CD14-positive monocyte (primary cell): ENCODE measurements around the gene CAMTA1. TPM values are rescaled to one million over a fixed set of nuclear protein-coding genes. Genes with fewer than 3 reads are reported as not detected.
A peak's percentile ranks its signal among the peaks of the same experiment; 100 is the strongest.

Source experiments
- DNase-seq, 3 donors: peaks; one replicate each; pipeline ENCODE4 v3.0.0-alpha.2; 2011 to 2022
- H2AFZ ChIP-seq: 2 replicates; pipeline ENCODE4 v1.6.0; 2012; ENCODE audit warnings: mild to moderate bottlenecking, low read depth, low read length, inconsistent platforms; ENCODE audit not compliant: insufficient read depth, poor library complexity, severe bottlenecking
- H3K27ac ChIP-seq, 2 donors: 1 replicate in 1 of 2; 2 replicates in 1 of 2; pipeline ENCODE4 v1.5.1; 2012 to 2013; ENCODE audit warnings: low read length in 2 of 2, control low read depth in 1 of 2, inconsistent platforms in 1 of 2, low read depth in 1 of 2, mild to moderate bottlenecking in 1 of 2
- H3K27me3 ChIP-seq, 2 donors: one replicate each; pipeline versions ENCODE4 v1.6.0 to v1.6.1; 2011 to 2013; ENCODE audit warnings: low read length in 2 of 2; ENCODE audit not compliant: control insufficient read depth in 2 of 2, insufficient read depth in 2 of 2
- H3K36me3 ChIP-seq, 2 donors: replicated peaks in 1 of 2; 1 replicate in 1 of 2; 2 replicates in 1 of 2; pipeline versions ENCODE4 v1.5.1 to v1.6.1; 2012 to 2013; ENCODE audit warnings: low read length in 2 of 2, control low read depth in 1 of 2, inconsistent platforms in 1 of 2, mild to moderate bottlenecking in 1 of 2; ENCODE audit not compliant: insufficient read depth in 2 of 2, control insufficient read depth in 1 of 2
- H3K4me1 ChIP-seq, 2 donors: 1 replicate in 1 of 2; 2 replicates in 1 of 2; pipeline versions ENCODE4 v1.5.1 to v1.6.1; 2012 to 2013; ENCODE audit warnings: low read length in 2 of 2, control low read depth in 1 of 2, inconsistent platforms in 1 of 2, mild to moderate bottlenecking in 1 of 2, moderate library complexity in 1 of 2; ENCODE audit not compliant: insufficient read depth in 2 of 2, control insufficient read depth in 1 of 2
- H3K4me2 ChIP-seq: replicated peaks from 2 replicates; pipeline ENCODE3; 2012; ENCODE audit warnings: low read length, moderate library complexity, mild to moderate bottlenecking; ENCODE audit not compliant: poor library complexity, severe bottlenecking; ENCODE audit errors: extremely low read depth
- H3K4me3 ChIP-seq, 3 experiments: fragments of 200-600 bp in 1 of 3; sonication (generic) in 1 of 3; replicated peaks in 1 of 3; 1 replicate in 2 of 3; 2 replicates in 1 of 3; pipeline ENCODE4 v1.5.1; 2011 to 2013; ENCODE audit warnings: low read length in 3 of 3, mild to moderate bottlenecking in 3 of 3, control low read depth in 2 of 3, low read depth in 2 of 3, inconsistent platforms in 1 of 3, moderate library complexity in 1 of 3
- H3K79me2 ChIP-seq: 2 replicates; pipeline ENCODE4 v1.6.0; 2012; ENCODE audit warnings: mild to moderate bottlenecking, control low read depth, inconsistent platforms, low read length, moderate library complexity; ENCODE audit not compliant: insufficient read depth
- H3K9ac ChIP-seq: 2 replicates; pipeline ENCODE4 v1.6.0; 2017; ENCODE audit warnings: low read length, mild to moderate bottlenecking; ENCODE audit not compliant: insufficient read depth, poor library complexity, severe bottlenecking
- H3K9me3 ChIP-seq, 2 donors: replicated peaks in 1 of 2; 1 replicate in 1 of 2; 2 replicates in 1 of 2; pipeline versions ENCODE4 v1.5.1 to v1.6.1; 2012 to 2013; ENCODE audit warnings: low read length in 2 of 2, control low read depth in 1 of 2; ENCODE audit not compliant: control insufficient read depth in 1 of 2, insufficient read depth in 1 of 2
- H4K20me1 ChIP-seq: 2 replicates; pipeline ENCODE4 v1.6.0; 2012; ENCODE audit warnings: mild to moderate bottlenecking, low read length, control low read depth, moderate library complexity; ENCODE audit not compliant: insufficient read depth
- H3K27ac Mint-ChIP-seq, 7 donors: one replicate each; pipeline ENCODE4 v1.8.0; 2020; ENCODE audit warnings: mild to moderate bottlenecking in 7 of 7, mixed read lengths in 7 of 7, moderate library complexity in 6 of 7, inconsistent platforms in 2 of 7
- H3K27me3 Mint-ChIP-seq, 3 donors: one replicate each; pipeline ENCODE4 v1.8.0; 2021 to 2022; ENCODE audit warnings: low read depth in 3 of 3, mild to moderate bottlenecking in 3 of 3, mixed read lengths in 3 of 3, moderate library complexity in 3 of 3, inconsistent platforms in 1 of 3
- H3K36me3 Mint-ChIP-seq, 2 donors: one replicate each; pipeline ENCODE4 v1.8.0; 2020; ENCODE audit warnings: mixed read lengths in 2 of 2, inconsistent platforms in 1 of 2, mild to moderate bottlenecking in 1 of 2
- H3K4me1 Mint-ChIP-seq: one replicate; pipeline ENCODE4 v1.8.0; 2020; ENCODE audit warnings: mild to moderate bottlenecking, mixed read lengths
- H3K4me3 Mint-ChIP-seq, 2 donors: one replicate each; pipeline ENCODE4 v1.8.0; 2020; ENCODE audit warnings: mild to moderate bottlenecking in 2 of 2, mixed read lengths in 2 of 2, moderate library complexity in 1 of 2
- H3K9me3 Mint-ChIP-seq, 7 donors: one replicate each; pipeline ENCODE4 v1.8.0; 2020 to 2022; ENCODE audit warnings: mixed read lengths in 7 of 7, mild to moderate bottlenecking in 6 of 7, moderate library complexity in 6 of 7, inconsistent platforms in 2 of 7
- WGBS: methylation state at CpG from one replicate; pipeline ENCODE4 v1.1.5; 2013; ENCODE audit warnings: missing lambda C conversion rate; ENCODE audit not compliant: insufficient coverage; 5-methylcytosine and 5-hydroxymethylcytosine counted together
- intact Hi-C, 2 donors: fragments of 100-400 bp; cut with micrococcal nuclease; formaldehyde crosslinking; loops; one replicate each; pipeline versions ENCODE4 v1.15.0 to v1.15.1; 2023
- polyA plus RNA-seq, 3 donors: library from polyadenylated mRNA; depleted of rRNA in 1 of 3; unstranded in 2 of 3; stranded (reverse) in 1 of 3; fragments of 300-500 nt in 2 of 3; fragments of >200 nt in 1 of 3; fragmentation: Illumina TruSeq in 2 of 3; gene quantifications; 1 replicate in 2 of 3; 2 replicates in 1 of 3; pipeline ENCODE4 v1.2.3, GENCODE V29; 2012 to 2021
- TF ChIP-seq, protein P1 (sequence below): fragments of 200-600 bp; IDR thresholded peaks from one replicate; pipeline ENCODE4 v1.8.0; 2022; ENCODE audit warnings: antibody characterized with exemption, mild to moderate bottlenecking

CAMTA1 gene
- polyA plus RNA-seq, 3 donors: 52.0 to 89.6 (median 78.3) TPM

DNA sequence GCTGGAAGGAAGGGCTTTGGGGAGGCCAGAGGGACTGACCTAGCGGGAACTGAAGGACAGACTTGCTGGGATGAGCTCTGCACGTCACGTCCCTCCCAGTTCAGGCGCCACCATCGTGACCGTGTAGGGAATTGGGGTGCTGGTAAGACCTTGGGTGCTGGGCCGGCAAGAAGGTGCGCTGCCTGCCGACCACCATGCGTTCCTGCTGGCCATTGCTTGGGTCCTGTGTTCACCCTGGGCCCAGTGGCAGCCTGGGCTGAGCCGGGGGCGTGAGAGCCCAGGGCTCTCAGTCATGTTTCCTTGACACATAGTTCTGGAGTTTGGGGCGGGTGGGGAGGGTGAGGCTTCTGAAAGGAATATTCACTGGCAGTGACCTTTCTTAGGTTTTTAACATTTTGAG is 176.0 kb downstream of the CAMTA1 start:
- no peak overlapping the region for H3K9ac ChIP-seq
- no peaks in the 10 kb centered on the region for H3K79me2 ChIP-seq
- TF ChIP-seq, protein P1, sequence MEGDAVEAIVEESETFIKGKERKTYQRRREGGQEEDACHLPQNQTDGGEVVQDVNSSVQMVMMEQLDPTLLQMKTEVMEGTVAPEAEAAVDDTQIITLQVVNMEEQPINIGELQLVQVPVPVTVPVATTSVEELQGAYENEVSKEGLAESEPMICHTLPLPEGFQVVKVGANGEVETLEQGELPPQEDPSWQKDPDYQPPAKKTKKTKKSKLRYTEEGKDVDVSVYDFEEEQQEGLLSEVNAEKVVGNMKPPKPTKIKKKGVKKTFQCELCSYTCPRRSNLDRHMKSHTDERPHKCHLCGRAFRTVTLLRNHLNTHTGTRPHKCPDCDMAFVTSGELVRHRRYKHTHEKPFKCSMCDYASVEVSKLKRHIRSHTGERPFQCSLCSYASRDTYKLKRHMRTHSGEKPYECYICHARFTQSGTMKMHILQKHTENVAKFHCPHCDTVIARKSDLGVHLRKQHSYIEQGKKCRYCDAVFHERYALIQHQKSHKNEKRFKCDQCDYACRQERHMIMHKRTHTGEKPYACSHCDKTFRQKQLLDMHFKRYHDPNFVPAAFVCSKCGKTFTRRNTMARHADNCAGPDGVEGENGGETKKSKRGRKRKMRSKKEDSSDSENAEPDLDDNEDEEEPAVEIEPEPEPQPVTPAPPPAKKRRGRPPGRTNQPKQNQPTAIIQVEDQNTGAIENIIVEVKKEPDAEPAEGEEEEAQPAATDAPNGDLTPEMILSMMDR: no peak
- H3K9me3 Mint-ChIP-seq: peaks cover 3 to 14% (median 6%) of the 10 kb centered on the region in 7 donors
- no peaks in the 10 kb centered on the region for H4K20me1 ChIP-seq
- H3K4me3 ChIP-seq: no peak overlapping the region
- DNase-seq: no peak
- no peaks in the 10 kb centered on the region for H3K36me3 Mint-ChIP-seq
- peaks cover 0 to 27% of the 10 kb centered on the region in 2 donors for H3K27me3 ChIP-seq
- peak overlapping the region in 1 of 7 donors; percentile 19 for H3K27ac Mint-ChIP-seq
- intact Hi-C loops: no loop called here
- H3K4me1 ChIP-seq: peaks cover 6 to 17% of the 10 kb centered on the region in 2 donors
- H3K9me3 ChIP-seq: peaks cover 0 to 5% of the 10 kb centered on the region in 2 donors
- H3K27ac ChIP-seq: no peak overlapping the region
- peaks cover 34 to 54% (median 41%) of the 10 kb centered on the region in 3 donors for H3K27me3 Mint-ChIP-seq
- H3K4me3 Mint-ChIP-seq: no peak overlapping the region
- no peak overlapping the region for H2AFZ ChIP-seq
- no peaks in the 10 kb centered on the region for H3K36me3 ChIP-seq
- peaks cover 17% of the 10 kb centered on the region for H3K4me1 Mint-ChIP-seq
- WGBS: 84% methylated on average over 10 of the region's 13 CpGs
- H3K4me2 ChIP-seq: no peak overlapping the region

DNA sequence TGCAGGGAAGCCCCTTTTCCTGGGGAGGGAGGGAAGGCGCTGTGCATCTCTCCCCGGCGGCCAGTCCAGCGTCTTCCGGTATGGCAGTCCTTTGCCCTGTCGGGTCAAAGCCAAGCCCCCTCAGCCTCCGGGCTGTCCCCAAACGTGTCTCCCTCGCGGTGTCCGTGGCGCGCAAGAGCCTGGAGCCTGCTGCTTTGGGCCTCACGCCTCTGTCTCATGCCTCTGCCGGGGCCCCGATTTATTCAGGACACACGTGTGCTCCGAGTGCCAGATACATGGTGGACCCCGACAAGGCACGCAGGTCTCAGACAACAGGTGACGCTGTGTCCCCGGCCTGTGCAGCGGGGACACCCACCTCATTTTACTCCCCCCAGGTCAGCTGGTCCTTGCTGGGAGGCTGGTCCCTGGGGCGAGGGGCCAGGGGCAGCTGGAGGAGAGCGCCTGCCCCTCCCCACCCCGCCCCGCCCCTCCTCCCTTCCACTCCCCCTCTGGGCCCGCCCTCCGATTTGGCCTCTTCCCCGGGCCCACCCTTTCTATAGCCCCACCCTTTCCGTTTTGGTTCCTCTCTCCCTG is 176.7 kb downstream of the CAMTA1 start:
- H3K4me2 ChIP-seq: peak overlapping the region; percentile 41
- Mint-ChIP-seq H3K4me3 (peak overlapping the region; percentile 39 to 71), H3K27me3 (peaks cover 39 to 60% (median 45%) of the 10 kb centered on the region in 3 donors), H3K36me3 (no peaks in the 10 kb centered on the region), H3K4me1 (peaks cover 17% of the 10 kb centered on the region), H3K9me3 (peaks cover 3 to 17% (median 6%) of the 10 kb centered on the region in 7 donors), H3K27ac (no peak overlapping the region)
- no peaks in the 10 kb centered on the region for H3K79me2 ChIP-seq
- no peaks in the 10 kb centered on the region for H4K20me1 ChIP-seq
- H3K36me3 ChIP-seq: no peaks in the 10 kb centered on the region
- intact Hi-C loops: no loop called here
- no peak overlapping the region for H3K9ac ChIP-seq
- peaks cover 0 to 5% of the 10 kb centered on the region in 2 donors for H3K9me3 ChIP-seq
- H3K27me3 ChIP-seq: peaks cover 0 to 27% of the 10 kb centered on the region in 2 donors
- H2AFZ ChIP-seq: no peak overlapping the region
- H3K4me1 ChIP-seq: peaks cover 6 to 17% of the 10 kb centered on the region in 2 donors
- no peak overlapping the region for H3K4me3 ChIP-seq
- WGBS: 4% methylated on average over 23 of the region's 31 CpGs
- DNase-seq: no peak
- TF ChIP-seq, protein P1: no peak
- H3K27ac ChIP-seq: no peak overlapping the region
